Esophagus squamous epithelium (tissue), 4 donors: Measurements from ENCODE around the gene KLK14.

ENCODE experiments used
- POLR2A ChIP-seq, 4 donors: fragments of 450-650 bp; IDR thresholded peaks; one replicate each; pipeline ENCODE4 v1.6.1; 2017; ENCODE audit warnings: antibody characterized with exemption in 4 of 4, mild to moderate bottlenecking in 4 of 4, moderate library complexity in 3 of 4
- TF ChIP-seq, protein P1 (sequence below), 6 experiments: fragments of 450-650 bp in 4 of 6; fragments of 200-600 bp in 2 of 6; sonication (generic) in 2 of 6; IDR thresholded peaks; one replicate each; pipeline ENCODE4 v1.5.1; 2016 to 2019; ENCODE audit warnings: antibody characterized with exemption in 6 of 6, mild to moderate bottlenecking in 4 of 6, moderate library complexity in 4 of 6

DNA sequence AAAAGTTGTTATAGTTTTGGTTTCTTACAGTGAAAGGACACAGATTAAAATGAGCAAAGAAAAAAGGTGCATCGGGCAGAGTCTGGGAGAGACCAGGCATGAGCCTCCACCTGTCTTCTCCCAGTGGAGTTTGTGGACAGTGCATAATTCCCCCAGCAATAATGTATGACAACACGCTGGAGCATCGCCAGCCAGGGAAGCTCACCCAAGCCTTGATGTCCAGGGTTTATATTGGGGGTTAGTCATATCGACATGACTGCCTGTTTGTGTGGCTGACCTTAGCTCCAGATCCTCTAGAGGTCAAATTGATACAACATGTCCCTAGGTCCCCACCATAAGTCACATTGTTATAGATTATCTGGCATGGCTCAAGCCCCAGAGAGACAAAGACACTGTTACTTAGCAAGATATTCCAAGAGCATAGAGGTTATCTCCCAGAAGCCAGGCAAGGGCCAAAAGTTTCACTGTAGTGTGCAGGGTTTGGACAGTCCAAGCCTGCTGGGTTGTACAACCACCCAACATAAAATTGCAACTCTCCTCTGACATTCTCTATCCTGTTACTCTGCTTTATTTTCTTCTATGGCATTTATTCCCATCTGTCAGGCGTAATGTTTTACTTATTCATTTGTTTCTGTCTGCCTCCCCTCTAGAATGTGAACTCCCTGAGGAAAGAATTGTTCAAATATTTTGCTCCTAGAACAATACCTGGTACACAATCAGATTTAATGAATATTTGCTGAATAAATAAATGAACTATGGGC is 12.2 kb downstream of the KLK14 start:
- TF ChIP-seq, protein P1, sequence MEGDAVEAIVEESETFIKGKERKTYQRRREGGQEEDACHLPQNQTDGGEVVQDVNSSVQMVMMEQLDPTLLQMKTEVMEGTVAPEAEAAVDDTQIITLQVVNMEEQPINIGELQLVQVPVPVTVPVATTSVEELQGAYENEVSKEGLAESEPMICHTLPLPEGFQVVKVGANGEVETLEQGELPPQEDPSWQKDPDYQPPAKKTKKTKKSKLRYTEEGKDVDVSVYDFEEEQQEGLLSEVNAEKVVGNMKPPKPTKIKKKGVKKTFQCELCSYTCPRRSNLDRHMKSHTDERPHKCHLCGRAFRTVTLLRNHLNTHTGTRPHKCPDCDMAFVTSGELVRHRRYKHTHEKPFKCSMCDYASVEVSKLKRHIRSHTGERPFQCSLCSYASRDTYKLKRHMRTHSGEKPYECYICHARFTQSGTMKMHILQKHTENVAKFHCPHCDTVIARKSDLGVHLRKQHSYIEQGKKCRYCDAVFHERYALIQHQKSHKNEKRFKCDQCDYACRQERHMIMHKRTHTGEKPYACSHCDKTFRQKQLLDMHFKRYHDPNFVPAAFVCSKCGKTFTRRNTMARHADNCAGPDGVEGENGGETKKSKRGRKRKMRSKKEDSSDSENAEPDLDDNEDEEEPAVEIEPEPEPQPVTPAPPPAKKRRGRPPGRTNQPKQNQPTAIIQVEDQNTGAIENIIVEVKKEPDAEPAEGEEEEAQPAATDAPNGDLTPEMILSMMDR (IDR thresholded peaks at IDR 0.05), result no peak
- TF ChIP-seq POLR2A (IDR thresholded peaks at IDR 0.05), result no peak
